GM23338 (cell line): Measurements from ENCODE around the gene GRID1. TPM values are rescaled to one million over a fixed set of nuclear protein-coding genes. Genes with fewer than 3 reads are reported as not detected.

ENCODE experiments used
- ATAC-seq: fragments of 200-7000 bp; cut with Tn5 transposase; 3 replicates; pipeline ENCODE4 v1.9.1; 2020
- DNase-seq: peaks from one replicate; pipeline ENCODE4 v3.0.0-alpha.2; 2015; ENCODE audit warnings: low spot score
- H2AFZ ChIP-seq: fragments of 200-600 bp; sonication (generic); 2 replicates; pipeline ENCODE4 v1.8.0; 2016; ENCODE audit warnings: antibody characterized with exemption, mild to moderate bottlenecking, moderate library complexity
- H3F3A ChIP-seq: fragments of 200-600 bp; sonication (generic); replicated peaks from 2 replicates; pipeline ENCODE4 v1.8.0; 2017; ENCODE audit warnings: antibody characterized with exemption, mixed run types, low read depth
- H3K27ac ChIP-seq: fragments of 200-600 bp; sonication (generic); 2 replicates; pipeline ENCODE4 v1.6.1; 2016; ENCODE audit warnings: low read depth
- H3K27me3 ChIP-seq: fragments of 200-600 bp; sonication (generic); 2 replicates; pipeline ENCODE4 v1.8.0; 2016; ENCODE audit warnings: mild to moderate bottlenecking, mixed run types, moderate library complexity; ENCODE audit not compliant: insufficient read depth
- H3K36me3 ChIP-seq: fragments of 200-600 bp; sonication (generic); 2 replicates; pipeline ENCODE4 v1.8.0; 2016; ENCODE audit warnings: mild to moderate bottlenecking; ENCODE audit not compliant: insufficient read depth
- H3K4me1 ChIP-seq: fragments of 200-600 bp; sonication (generic); 2 replicates; pipeline ENCODE4 v1.8.0; 2016; ENCODE audit warnings: mild to moderate bottlenecking, moderate library complexity; ENCODE audit not compliant: insufficient read depth
- H3K4me2 ChIP-seq: fragments of 200-600 bp; sonication (generic); 2 replicates; pipeline ENCODE4 v1.7.1; 2017; ENCODE audit warnings: mixed run types
- H3K4me3 ChIP-seq: fragments of 200-600 bp; sonication (generic); 2 replicates; pipeline ENCODE4 v1.6.1; 2016; ENCODE audit warnings: mixed run types
- H3K79me2 ChIP-seq: fragments of 200-600 bp; sonication (generic); replicated peaks from 2 replicates; pipeline ENCODE4 v1.8.0; 2017; ENCODE audit warnings: mild to moderate bottlenecking; ENCODE audit not compliant: insufficient read depth
- H3K9me2 ChIP-seq: fragments of 200-600 bp; sonication (generic); 2 replicates; pipeline ENCODE4 v1.8.0; 2017; ENCODE audit not compliant: insufficient read depth
- H4K20me1 ChIP-seq: fragments of 200-600 bp; sonication (generic); replicated peaks from 2 replicates; pipeline ENCODE4 v1.8.0; 2017; ENCODE audit warnings: mild to moderate bottlenecking; ENCODE audit not compliant: insufficient read depth
- H3K27ac Mint-ChIP-seq: 2 replicates; pipeline ENCODE4 v1.8.0; 2020; ENCODE audit warnings: inconsistent platforms, mild to moderate bottlenecking, moderate library complexity, mixed read lengths
- H3K27me3 Mint-ChIP-seq: 3 replicates; pipeline ENCODE4 v1.8.0; 2022; ENCODE audit warnings: low read depth, mild to moderate bottlenecking, moderate library complexity, mixed read lengths, inconsistent platforms; ENCODE audit not compliant: insufficient read depth, poor library complexity
- H3K36me3 Mint-ChIP-seq: 3 replicates; pipeline ENCODE4 v1.8.0; 2021; ENCODE audit warnings: low read depth, mild to moderate bottlenecking, inconsistent platforms, moderate library complexity, mixed read lengths
- H3K4me1 Mint-ChIP-seq: 3 replicates; pipeline ENCODE4 v1.8.0; 2020; ENCODE audit warnings: mild to moderate bottlenecking, inconsistent platforms, mixed read lengths
- H3K4me3 Mint-ChIP-seq: 3 replicates; pipeline ENCODE4 v1.8.0; 2021; ENCODE audit warnings: moderate library complexity, mild to moderate bottlenecking, inconsistent platforms, mixed read lengths
- H3K9me3 Mint-ChIP-seq: 3 replicates; pipeline ENCODE4 v1.8.0; 2020; ENCODE audit warnings: moderate library complexity, mild to moderate bottlenecking, inconsistent platforms, mixed read lengths
- NANOG ChIP-seq: IDR thresholded peaks from 2 replicates; pipeline ENCODE4 v1.6.1; 2016; ENCODE audit warnings: antibody characterized with exemption, borderline replicate concordance
- POLR2AphosphoS5 ChIP-seq: IDR thresholded peaks from 2 replicates; pipeline ENCODE4 v1.6.1; 2016; ENCODE audit warnings: antibody characterized with exemption, low read depth
- STAT1 ChIP-seq: IDR thresholded peaks from one replicate; pipeline ENCODE4 v1.6.1; 2016; ENCODE audit warnings: antibody characterized with exemption; ENCODE audit not compliant: unreplicated experiment
- ZNF114 ChIP-seq: fragments of 250-450 bp; sonication (Bioruptor Pico); IDR thresholded peaks from 2 replicates; pipeline ENCODE4 v1.5.0; 2020; ENCODE audit warnings: mild to moderate bottlenecking, moderate library complexity
- ZNF331 ChIP-seq: fragments of 250-450 bp; sonication (Bioruptor Pico); IDR thresholded peaks from 2 replicates; pipeline ENCODE4 v1.5.0; 2020; ENCODE audit warnings: low read depth, mild to moderate bottlenecking, moderate library complexity
- polyA plus RNA-seq: library from polyadenylated mRNA; unstranded; fragments of >200 nt; fragmentation: Nextera tagmentation; extraction: Ambion mirVana; gene quantifications from 2 replicates; pipeline ENCODE4 v1.2.1, GENCODE V29; 2016
- total RNA-seq: library from RNA; depleted of rRNA; stranded (reverse); fragments of >200 nt; shearing (Covaris generic); gene quantifications from 2 replicates; pipeline ENCODE4 v1.2.3, GENCODE V29; 2014
- TF ChIP-seq, protein P1 (sequence below): IDR thresholded peaks from 2 replicates; pipeline ENCODE4 v1.6.1; 2016; ENCODE audit warnings: antibody characterized with exemption
- TF ChIP-seq, protein P2 (sequence below): fragments of 250-450 bp; sonication (Bioruptor Pico); IDR thresholded peaks from 2 replicates; pipeline ENCODE4 v1.5.0; 2020; ENCODE audit warnings: mild to moderate bottlenecking, moderate library complexity
- TF ChIP-seq, protein P3 (sequence below), 2 experiments: fragments of 200-600 bp in 1 of 2; sonication (generic) in 1 of 2; conservative IDR thresholded peaks; 2 replicates each; pipeline versions ENCODE4 v1.5.1 to v1.6.1; 2016 to 2017; ENCODE audit warnings: antibody characterized with exemption in 2 of 2, low read depth in 2 of 2, mild to moderate bottlenecking in 2 of 2, moderate library complexity in 1 of 2

The GRID1 gene
- total and polyA plus RNA-seq, 2 experiments from 2014 or later, result 0.14 to 0.15 TPM

DNA sequence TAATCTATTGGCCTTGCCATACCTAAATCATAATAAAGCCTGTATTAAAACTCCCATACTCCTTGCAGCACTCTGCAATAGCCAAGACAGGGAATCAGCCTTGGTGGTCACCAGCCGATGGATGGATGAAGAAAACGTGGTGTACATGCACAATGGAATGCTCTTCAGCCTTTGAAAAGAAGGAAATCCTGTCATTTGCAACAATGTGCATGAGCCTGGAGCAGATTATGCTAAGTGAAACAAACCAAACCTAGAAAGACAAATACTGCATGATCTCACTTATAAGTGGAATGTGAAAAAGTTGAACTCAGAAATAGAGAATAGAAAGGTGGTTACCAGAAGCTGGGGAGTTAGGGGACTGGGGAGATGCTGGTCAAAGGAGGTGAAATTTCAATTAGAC, 218.5 kb downstream of the GRID1 start:
- ATAC-seq, result no peak
- no peaks in the 10 kb centered on the region for H3K27me3 ChIP-seq
- no peak overlapping the region for H3K27ac ChIP-seq

More for the DNA sequence above, 218.5 kb downstream of the GRID1 start:
- H3K4me2 ChIP-seq, result no peak overlapping the region
- H2AFZ ChIP-seq, result no peak overlapping the region
- H3K4me1 Mint-ChIP-seq, result peaks cover 2% of the 10 kb centered on the region; the same call in 1 of the 3 replicates
- peaks cover 3% of the 10 kb centered on the region; the same call in 1 of the 3 replicates for H3K36me3 Mint-ChIP-seq
- H3K4me1 ChIP-seq, result no peaks in the 10 kb centered on the region
- no peaks in the 10 kb centered on the region for H3K36me3 ChIP-seq
- H3K9me2 ChIP-seq, result peaks cover 4% of the 10 kb centered on the region; the same call in 1 of the 2 replicates
- no peak overlapping the region for H3K27ac Mint-ChIP-seq
- no peak overlapping the region for H3K4me3 Mint-ChIP-seq
- no peaks in the 10 kb centered on the region for H3F3A ChIP-seq
- no peaks in the 10 kb centered on the region for H4K20me1 ChIP-seq
- no peak for DNase-seq
- H3K4me3 ChIP-seq, result no peak overlapping the region
- H3K27me3 Mint-ChIP-seq, result peaks cover 6% of the 10 kb centered on the region
- TF ChIP-seq, protein P1, sequence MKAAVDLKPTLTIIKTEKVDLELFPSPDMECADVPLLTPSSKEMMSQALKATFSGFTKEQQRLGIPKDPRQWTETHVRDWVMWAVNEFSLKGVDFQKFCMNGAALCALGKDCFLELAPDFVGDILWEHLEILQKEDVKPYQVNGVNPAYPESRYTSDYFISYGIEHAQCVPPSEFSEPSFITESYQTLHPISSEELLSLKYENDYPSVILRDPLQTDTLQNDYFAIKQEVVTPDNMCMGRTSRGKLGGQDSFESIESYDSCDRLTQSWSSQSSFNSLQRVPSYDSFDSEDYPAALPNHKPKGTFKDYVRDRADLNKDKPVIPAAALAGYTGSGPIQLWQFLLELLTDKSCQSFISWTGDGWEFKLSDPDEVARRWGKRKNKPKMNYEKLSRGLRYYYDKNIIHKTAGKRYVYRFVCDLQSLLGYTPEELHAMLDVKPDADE, result no peak
- TF ChIP-seq STAT1 (no peak), ZNF331 (CRISPR knock-in tag) (no peak), ZNF114 (no peak), NANOG (no peak), POLR2AphosphoS5 (no peak)
- TF ChIP-seq, protein P2, sequence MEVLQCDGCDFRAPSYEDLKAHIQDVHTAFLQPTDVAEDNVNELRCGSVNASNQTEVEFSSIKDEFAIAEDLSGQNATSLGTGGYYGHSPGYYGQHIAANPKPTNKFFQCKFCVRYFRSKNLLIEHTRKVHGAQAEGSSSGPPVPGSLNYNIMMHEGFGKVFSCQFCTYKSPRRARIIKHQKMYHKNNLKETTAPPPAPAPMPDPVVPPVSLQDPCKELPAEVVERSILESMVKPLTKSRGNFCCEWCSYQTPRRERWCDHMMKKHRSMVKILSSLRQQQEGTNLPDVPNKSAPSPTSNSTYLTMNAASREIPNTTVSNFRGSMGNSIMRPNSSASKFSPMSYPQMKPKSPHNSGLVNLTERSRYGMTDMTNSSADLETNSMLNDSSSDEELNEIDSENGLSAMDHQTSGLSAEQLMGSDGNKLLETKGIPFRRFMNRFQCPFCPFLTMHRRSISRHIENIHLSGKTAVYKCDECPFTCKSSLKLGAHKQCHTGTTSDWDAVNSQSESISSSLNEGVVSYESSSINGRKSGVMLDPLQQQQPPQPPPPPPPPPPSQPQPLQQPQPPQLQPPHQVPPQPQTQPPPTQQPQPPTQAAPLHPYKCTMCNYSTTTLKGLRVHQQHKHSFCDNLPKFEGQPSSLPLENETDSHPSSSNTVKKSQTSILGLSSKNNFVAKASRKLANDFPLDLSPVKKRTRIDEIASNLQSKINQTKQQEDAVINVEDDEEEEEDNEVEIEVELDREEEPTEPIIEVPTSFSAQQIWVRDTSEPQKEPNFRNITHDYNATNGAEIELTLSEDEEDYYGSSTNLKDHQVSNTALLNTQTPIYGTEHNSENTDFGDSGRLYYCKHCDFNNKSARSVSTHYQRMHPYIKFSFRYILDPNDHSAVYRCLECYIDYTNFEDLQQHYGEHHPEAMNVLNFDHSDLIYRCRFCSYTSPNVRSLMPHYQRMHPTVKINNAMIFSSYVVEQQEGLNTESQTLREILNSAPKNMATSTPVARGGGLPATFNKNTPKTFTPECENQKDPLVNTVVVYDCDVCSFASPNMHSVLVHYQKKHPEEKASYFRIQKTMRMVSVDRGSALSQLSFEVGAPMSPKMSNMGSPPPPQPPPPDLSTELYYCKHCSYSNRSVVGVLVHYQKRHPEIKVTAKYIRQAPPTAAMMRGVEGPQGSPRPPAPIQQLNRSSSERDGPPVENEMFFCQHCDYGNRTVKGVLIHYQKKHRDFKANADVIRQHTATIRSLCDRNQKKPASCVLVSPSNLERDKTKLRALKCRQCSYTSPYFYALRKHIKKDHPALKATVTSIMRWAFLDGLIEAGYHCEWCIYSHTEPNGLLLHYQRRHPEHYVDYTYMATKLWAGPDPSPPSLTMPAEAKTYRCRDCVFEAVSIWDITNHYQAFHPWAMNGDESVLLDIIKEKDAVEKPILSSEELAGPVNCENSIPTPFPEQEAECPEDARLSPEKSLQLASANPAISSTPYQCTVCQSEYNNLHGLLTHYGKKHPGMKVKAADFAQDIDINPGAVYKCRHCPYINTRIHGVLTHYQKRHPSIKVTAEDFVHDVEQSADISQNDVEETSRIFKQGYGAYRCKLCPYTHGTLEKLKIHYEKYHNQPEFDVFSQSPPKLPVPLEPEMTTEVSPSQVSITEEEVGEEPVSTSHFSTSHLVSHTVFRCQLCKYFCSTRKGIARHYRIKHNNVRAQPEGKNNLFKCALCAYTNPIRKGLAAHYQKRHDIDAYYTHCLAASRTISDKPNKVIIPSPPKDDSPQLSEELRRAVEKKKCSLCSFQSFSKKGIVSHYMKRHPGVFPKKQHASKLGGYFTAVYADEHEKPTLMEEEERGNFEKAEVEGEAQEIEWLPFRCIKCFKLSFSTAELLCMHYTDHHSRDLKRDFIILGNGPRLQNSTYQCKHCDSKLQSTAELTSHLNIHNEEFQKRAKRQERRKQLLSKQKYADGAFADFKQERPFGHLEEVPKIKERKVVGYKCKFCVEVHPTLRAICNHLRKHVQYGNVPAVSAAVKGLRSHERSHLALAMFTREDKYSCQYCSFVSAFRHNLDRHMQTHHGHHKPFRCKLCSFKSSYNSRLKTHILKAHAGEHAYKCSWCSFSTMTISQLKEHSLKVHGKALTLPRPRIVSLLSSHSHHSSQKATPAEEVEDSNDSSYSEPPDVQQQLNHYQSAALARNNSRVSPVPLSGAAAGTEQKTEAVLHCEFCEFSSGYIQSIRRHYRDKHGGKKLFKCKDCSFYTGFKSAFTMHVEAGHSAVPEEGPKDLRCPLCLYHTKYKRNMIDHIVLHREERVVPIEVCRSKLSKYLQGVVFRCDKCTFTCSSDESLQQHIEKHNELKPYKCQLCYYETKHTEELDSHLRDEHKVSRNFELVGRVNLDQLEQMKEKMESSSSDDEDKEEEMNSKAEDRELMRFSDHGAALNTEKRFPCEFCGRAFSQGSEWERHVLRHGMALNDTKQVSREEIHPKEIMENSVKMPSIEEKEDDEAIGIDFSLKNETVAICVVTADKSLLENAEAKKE, result no peak
- TF ChIP-seq, protein P3, sequence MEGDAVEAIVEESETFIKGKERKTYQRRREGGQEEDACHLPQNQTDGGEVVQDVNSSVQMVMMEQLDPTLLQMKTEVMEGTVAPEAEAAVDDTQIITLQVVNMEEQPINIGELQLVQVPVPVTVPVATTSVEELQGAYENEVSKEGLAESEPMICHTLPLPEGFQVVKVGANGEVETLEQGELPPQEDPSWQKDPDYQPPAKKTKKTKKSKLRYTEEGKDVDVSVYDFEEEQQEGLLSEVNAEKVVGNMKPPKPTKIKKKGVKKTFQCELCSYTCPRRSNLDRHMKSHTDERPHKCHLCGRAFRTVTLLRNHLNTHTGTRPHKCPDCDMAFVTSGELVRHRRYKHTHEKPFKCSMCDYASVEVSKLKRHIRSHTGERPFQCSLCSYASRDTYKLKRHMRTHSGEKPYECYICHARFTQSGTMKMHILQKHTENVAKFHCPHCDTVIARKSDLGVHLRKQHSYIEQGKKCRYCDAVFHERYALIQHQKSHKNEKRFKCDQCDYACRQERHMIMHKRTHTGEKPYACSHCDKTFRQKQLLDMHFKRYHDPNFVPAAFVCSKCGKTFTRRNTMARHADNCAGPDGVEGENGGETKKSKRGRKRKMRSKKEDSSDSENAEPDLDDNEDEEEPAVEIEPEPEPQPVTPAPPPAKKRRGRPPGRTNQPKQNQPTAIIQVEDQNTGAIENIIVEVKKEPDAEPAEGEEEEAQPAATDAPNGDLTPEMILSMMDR (conservative IDR thresholded peaks at IDR 0.05; ENCODE audit: low read depth in 2 of 2), result no peak
- peaks cover 27% of the 10 kb centered on the region for H3K9me3 Mint-ChIP-seq
- H3K79me2 ChIP-seq, result no peaks in the 10 kb centered on the region
